Activated CD8-positive, alpha-beta memory T cell treated with anti-CD3 and anti-CD28 coated beads for 4 hours (primary cell): ENCODE results near the gene APEH.
"Not testable (repeated sequence)": the region's sequence is repeated elsewhere in the genome, so short reads cannot be mapped to it uniquely, and the experiment has no call there.

Source experiments
- DNase-seq, 2 donors: peaks; one replicate each; pipeline ENCODE4 v3.0.0-alpha.2; 2020; ENCODE audit warnings: low read depth in 2 of 2

Gene APEH

GRCh38 chr3:49689908-49690624 is 15.9 kb downstream of the APEH start:
- DNase-seq: not testable (repeated sequence)

GRCh38 chr3:49690856-49691255 is 16.7 kb downstream of the APEH start:
- not testable (repeated sequence) for DNase-seq

- not testable (repeated sequence) for DNase-seq
These were observed 17.3 kb downstream of the APEH start for GRCh38 chr3:49691481-49691880.

GRCh38 chr3:49694409-49695070 is 20.4 kb downstream of the APEH start:
- DNase-seq: not testable (repeated sequence)

- DNase-seq: not testable (repeated sequence)
These were observed 21.3 kb downstream of the APEH start for GRCh38 chr3:49695350-49696015.

GRCh38 chr3:49699281-49699979 is 25.3 kb downstream of the APEH start:
- DNase-seq: no peak

GRCh38 chr3:49700014-49700413 is 25.9 kb downstream of the APEH start:
- DNase-seq: no peak

- DNase-seq: no peak
These were observed 26.4 kb downstream of the APEH start for GRCh38 chr3:49700453-49701128.

GRCh38 chr3:49701388-49702077 is 27.4 kb downstream of the APEH start:
- no peak for DNase-seq

GRCh38 chr3:49702672-49703071 is 28.5 kb downstream of the APEH start:
- DNase-seq: no peak

- peak in 1 of 2 donors; percentile 35 for DNase-seq
These were observed 29.3 kb downstream of the APEH start for GRCh38 chr3:49703443-49703927.

- no peak for DNase-seq
These were observed 29.8 kb downstream of the APEH start for GRCh38 chr3:49703956-49704355.

- no peak for DNase-seq
These were observed 30.5 kb downstream of the APEH start for GRCh38 chr3:49704629-49705028.

GRCh38 chr3:49705390-49705960 is 31.3 kb downstream of the APEH start:
- no peak for DNase-seq

- DNase-seq: no peak
These were observed 32.4 kb downstream of the APEH start for GRCh38 chr3:49706456-49707112.

- no peak for DNase-seq
These were observed 32.9 kb downstream of the APEH start for GRCh38 chr3:49707113-49707480.

- DNase-seq: no peak
These were observed 35.7 kb downstream of the APEH start for GRCh38 chr3:49709852-49710251.

GRCh38 chr3:49711489-49711888 is 37.3 kb downstream of the APEH start:
- no peak for DNase-seq

- DNase-seq: no peak
These were observed 38.0 kb downstream of the APEH start for GRCh38 chr3:49712166-49712565.
